Measurements from ENCODE around the gene GSTA4. TPM values are rescaled to one million over a fixed set of nuclear protein-coding genes. Genes with fewer than 3 reads are reported as not detected.

Gene GSTA4
- total and polyA plus RNA-seq, 2 of the 13 experiments (the other 11 are each of a cell fraction or from before 2014, with no cell fraction given): 34.1 to 53.6 TPM

GRCh38 chr6:52976591-52977035 lies 18.5 kb downstream of the GSTA4 start (continued):
- no peak for TF ChIP-seq SOX13 (IDR thresholded peaks at IDR 0.05)
- 0 out of 4 replicates have a peak, but pooled peaks of 1 of the 2 experiments have one; percentile 15 for TF ChIP-seq SOX13 (CRISPR knock-in tag; conservative IDR thresholded peaks at IDR 0.05 in 1 of 2, IDR thresholded peaks at IDR 0.05 in 1 of 2)
- no peak for TF ChIP-seq HOXA3 (CRISPR knock-in tag; IDR thresholded peaks at IDR 0.05)
- TF ChIP-seq CEBPB (IDR thresholded peaks at IDR 0.05; ENCODE audit: borderline replicate concordance, low read depth, low read length): 0 out of 2 replicates have a peak, but pooled peaks have one; percentile 16
- no peak for TF ChIP-seq NFKBIZ (CRISPR knock-in tag; IDR thresholded peaks at IDR 0.05)
- TF ChIP-seq, protein P1, sequence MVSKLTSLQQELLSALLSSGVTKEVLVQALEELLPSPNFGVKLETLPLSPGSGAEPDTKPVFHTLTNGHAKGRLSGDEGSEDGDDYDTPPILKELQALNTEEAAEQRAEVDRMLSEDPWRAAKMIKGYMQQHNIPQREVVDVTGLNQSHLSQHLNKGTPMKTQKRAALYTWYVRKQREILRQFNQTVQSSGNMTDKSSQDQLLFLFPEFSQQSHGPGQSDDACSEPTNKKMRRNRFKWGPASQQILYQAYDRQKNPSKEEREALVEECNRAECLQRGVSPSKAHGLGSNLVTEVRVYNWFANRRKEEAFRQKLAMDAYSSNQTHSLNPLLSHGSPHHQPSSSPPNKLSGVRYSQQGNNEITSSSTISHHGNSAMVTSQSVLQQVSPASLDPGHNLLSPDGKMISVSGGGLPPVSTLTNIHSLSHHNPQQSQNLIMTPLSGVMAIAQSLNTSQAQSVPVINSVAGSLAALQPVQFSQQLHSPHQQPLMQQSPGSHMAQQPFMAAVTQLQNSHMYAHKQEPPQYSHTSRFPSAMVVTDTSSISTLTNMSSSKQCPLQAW (CRISPR knock-in tag; IDR thresholded peaks at IDR 0.05): no peak
- TF ChIP-seq CEBPG (CRISPR knock-in tag; IDR thresholded peaks at IDR 0.05): 0 out of 2 replicates have a peak, but pooled peaks have one; percentile 21

DNA sequence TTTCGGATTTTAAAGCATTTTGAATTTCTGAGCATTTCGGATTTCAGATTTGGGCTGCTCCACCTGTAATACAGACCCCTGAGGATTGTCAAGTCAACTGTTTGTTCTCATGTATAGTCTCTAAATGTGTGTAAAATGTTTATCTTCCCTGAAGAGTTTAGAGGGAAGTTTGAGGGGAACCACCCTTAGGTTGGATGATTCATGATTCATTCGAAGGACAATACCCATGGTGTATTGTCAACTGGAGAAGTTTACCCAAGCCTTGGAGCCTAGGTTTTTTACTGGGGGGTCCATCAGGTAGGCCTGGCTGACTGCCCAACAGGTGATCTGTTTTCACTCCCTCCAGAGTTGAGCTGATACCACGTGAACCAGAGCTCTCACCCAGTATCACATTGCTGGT lies 18.9 kb downstream of the GSTA4 start:
- BruUV-seq (replicated peaks): no TSS peak
- Histone ChIP-seq H3K4me1 (ENCODE audit: insufficient read depth, low read length) (peaks cover 23% of the 10 kb centered on the region), H3K36me3 (replicated peaks in 1 of 2; ENCODE audit: control insufficient read depth in 1 of 2, insufficient read depth in 2 of 2, low read length in 2 of 2) (no peaks in the 10 kb centered on the region), H3K79me2 (ENCODE audit: insufficient read depth, low read length) (no peaks in the 10 kb centered on the region), H3K27me3 (ENCODE audit: control insufficient read depth in 1 of 2, insufficient read depth in 2 of 2, low read length in 2 of 2) (no peaks in the 10 kb centered on the region), H3K9me3 (ENCODE audit: low read length) (no peaks in the 10 kb centered on the region), H2AFZ (ENCODE audit: low read length) (no peak overlapping the region), H3K9ac (ENCODE audit: insufficient read depth, low read depth, low read length) (no peak overlapping the region), H3K4me3 (replicated peaks in 1 of 3; ENCODE audit: insufficient read depth in 1 of 3, low read depth in 2 of 3, low read length in 3 of 3) (no peak overlapping the region), H3K27ac (ENCODE audit: extremely low read length, insufficient read depth, low read length) (no peak overlapping the region), H3K4me2 (ENCODE audit: low read depth, low read length) (no peak overlapping the region), H4K20me1 (ENCODE audit: insufficient read depth, low read length) (no peaks in the 10 kb centered on the region)
- intact Hi-C loops (cut with micrococcal nuclease; ENCODE audit: unreplicated experiment): no loop called here
- FAIRE-seq: no peak
- DNase-seq (ENCODE audit: low spot score): no peak
- 71% methylated on average over 4 of the region's 4 CpGs for WGBS (ENCODE audit: low lambda C conversion rate)
- peak; percentile 40; the same call in 2 of the 3 replicates for ATAC-seq
- in situ Hi-C loops (cut with HindIII; ENCODE audit: extremely low pct_ligation_motif_present, low pct_unique_long_range_greater_than_20kb): no loop called here
- TF ChIP-seq PLRG1 (conservative IDR thresholded peaks at IDR 0.05) (no peak), RORA (CRISPR knock-in tag; IDR thresholded peaks at IDR 0.05) (no peak), PHF20 (CRISPR knock-in tag; IDR thresholded peaks at IDR 0.05) (no peak), AGO1 (IDR thresholded peaks at IDR 0.05; ENCODE audit: low read depth, low read length, poor library complexity, severe bottlenecking) (no peak), BCL6 (CRISPR knock-in tag; IDR thresholded peaks at IDR 0.05) (0 out of 2 replicates have a peak, but pooled peaks have one; percentile 26)
- ChIA-PET POLR2A (no interaction called here), CTCF (ENCODE audit: low intra/inter-chr PET ratio, low total read pairs) (no interaction called here)
